ENCODE data around the gene MRC2.

The MRC2 gene

GRCh38 chr17:62661337-62661736 is 33.9 kb downstream of the MRC2 start:
- no peak for DNase-seq

GRCh38 chr17:62662855-62663254 is 35.4 kb downstream of the MRC2 start:
- DNase-seq = no peak

GRCh38 chr17:62663304-62663703 is 35.8 kb downstream of the MRC2 start:
- no peak for DNase-seq

- no peak for DNase-seq
These were observed 37.1 kb downstream of the MRC2 start for GRCh38 chr17:62664336-62665120.

- DNase-seq = no peak
These were observed 38.1 kb downstream of the MRC2 start for GRCh38 chr17:62665599-62665998.

- DNase-seq = no peak
These were observed 38.8 kb downstream of the MRC2 start for GRCh38 chr17:62666061-62666800.

- no peak for DNase-seq
These were observed 39.5 kb downstream of the MRC2 start for GRCh38 chr17:62666801-62667591.

- no peak for DNase-seq
These were observed 40.8 kb downstream of the MRC2 start for GRCh38 chr17:62668091-62668804.

GRCh38 chr17:62670202-62670821 is 42.8 kb downstream of the MRC2 start:
- no peak for DNase-seq

GRCh38 chr17:62671553-62671952 is 44.1 kb downstream of the MRC2 start:
- DNase-seq = no peak

GRCh38 chr17:62672957-62673356 is 45.5 kb downstream of the MRC2 start:
- no peak for DNase-seq

- DNase-seq = no peak
These were observed 46.3 kb downstream of the MRC2 start for GRCh38 chr17:62673614-62674362.

- no peak for DNase-seq
These were observed 46.9 kb downstream of the MRC2 start for GRCh38 chr17:62674363-62674739.

GRCh38 chr17:62674841-62675240 is 47.4 kb downstream of the MRC2 start:
- no peak for DNase-seq

GRCh38 chr17:62675260-62675659 is 47.8 kb downstream of the MRC2 start:
- DNase-seq = no peak

GRCh38 chr17:62675701-62676100 is 48.2 kb downstream of the MRC2 start:
- no peak for DNase-seq

GRCh38 chr17:62676231-62676943 is 48.9 kb downstream of the MRC2 start:
- no peak for DNase-seq

GRCh38 chr17:62676952-62677596 is 49.6 kb downstream of the MRC2 start:
- no peak for DNase-seq

GRCh38 chr17:62678214-62678919 is 50.9 kb downstream of the MRC2 start:
- DNase-seq = no peak
